HG02884 (cell line): Measurements from ENCODE around the gene NTM.

Source experiments
- ATAC-seq: cut with Tn5 transposase; IDR thresholded peaks from one replicate; pipeline ENCODE4 v1.9.1; 2021; ENCODE audit warnings: mild to moderate bottlenecking, moderate library complexity; ENCODE audit not compliant: unreplicated experiment

The NTM gene

DNA sequence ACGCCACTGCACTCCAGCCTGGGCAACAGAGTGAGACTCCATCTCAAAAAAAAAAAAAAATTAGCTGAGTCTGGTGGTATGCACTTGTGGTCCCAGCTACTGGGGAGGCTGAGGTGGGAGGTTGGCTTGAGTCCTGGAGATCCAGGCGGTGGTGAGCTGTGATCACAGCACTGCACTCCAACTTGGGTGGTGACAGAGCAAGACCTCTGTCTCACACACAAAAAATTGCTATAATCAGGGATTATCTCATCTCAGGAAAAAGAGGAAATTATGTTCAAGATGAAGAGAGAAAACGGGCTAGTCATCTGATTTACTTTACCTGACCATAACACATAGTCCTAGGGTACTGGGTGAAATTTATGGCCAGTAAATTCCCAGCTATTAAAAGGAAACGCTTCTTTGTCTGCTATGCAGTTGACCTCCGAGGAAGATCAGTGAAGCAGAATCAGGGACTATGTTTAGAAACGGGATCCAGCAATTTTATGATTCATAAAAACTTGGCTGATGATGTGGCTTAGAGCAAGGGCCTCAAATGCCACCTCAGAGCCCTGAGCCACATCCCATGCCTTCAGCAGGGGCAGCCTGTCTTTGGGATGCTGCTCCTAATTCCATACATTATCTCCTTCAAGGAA, 386.2 kb downstream of the NTM start:
- ATAC-seq, result no peak

DNA sequence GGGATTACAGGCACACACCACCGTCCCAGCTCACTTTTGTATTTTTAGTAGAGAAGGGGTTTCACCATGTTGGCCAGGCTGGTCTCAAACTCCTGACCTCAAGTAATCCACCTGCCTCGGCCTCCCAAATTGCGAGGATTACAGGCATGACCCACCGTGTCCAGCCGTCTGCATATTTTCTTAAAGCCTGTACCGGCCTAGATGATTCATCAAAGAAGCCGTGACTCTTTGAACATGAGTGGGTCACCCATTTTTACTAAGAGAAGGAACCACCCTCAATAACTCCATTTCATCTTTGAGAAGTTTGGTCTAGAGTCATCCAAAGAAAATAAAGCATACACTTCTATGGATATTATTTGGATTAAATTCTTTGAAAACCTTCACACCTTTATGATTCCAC, 388.3 kb downstream of the NTM start:
- no peak for ATAC-seq

DNA sequence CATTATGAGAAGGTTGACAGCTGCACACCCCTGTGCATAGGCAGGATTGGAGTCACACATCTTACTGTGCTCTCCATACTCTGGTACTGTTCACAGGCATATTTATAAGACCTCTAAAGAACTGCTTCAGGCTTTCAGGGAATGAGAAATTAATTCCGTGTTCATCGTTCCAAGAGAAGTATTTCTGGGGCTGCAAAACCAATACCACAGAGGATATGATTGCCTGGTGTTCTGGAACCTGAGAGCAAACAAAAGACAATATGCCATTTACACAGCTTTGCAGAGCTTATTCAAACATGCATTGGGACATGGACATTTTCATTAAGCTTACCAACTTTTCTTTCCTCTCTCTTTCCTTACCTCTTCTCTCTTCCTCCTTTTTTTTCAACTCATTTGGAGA, 388.7 kb downstream of the NTM start:
- ATAC-seq, result no peak

DNA sequence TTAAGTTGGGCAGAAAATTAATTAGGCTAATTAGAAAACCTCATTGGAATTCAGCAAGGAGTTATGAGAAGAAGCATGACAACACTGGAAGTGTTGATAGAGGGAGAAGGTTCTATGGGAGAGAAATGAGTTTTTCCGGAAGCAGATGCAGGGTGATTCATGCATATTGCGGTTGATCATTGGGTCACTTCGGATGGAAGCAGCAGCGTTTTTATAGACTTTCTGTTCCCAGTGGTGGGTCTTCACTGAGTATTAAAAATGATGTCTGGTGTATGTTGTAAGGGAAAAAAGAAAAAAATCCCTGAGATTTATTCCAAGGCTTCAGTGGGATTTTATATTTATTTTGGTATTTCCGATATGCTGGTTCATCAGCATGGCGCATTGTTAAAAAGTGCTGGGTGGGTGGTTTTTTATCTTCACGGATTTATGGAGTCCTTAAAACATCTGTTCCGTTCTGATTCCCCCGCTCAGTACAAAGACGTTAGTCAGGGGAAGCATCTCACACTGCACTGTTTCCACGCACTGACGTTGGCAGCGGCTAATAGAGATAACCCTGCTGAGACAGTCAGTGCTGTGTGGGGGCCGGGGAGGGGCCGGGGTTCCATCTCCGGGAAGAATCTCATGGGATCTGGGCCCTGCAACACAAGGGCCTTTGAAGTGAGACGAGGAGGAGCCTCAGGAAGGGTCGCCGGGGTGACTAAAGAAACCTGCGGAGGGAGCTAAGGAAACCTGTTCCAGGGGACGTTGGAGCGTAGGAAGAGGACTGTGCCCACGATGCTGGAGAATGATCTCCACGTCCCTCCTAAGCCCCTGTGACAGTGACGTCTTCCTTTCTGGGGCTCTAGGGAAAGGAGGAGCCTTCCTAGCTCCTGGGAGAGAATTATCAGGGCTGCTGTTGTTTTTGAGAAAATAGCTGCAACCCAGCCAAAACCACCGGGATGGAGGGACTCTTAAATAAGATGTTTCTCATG, 390.0 kb downstream of the NTM start:
- no peak for ATAC-seq

DNA sequence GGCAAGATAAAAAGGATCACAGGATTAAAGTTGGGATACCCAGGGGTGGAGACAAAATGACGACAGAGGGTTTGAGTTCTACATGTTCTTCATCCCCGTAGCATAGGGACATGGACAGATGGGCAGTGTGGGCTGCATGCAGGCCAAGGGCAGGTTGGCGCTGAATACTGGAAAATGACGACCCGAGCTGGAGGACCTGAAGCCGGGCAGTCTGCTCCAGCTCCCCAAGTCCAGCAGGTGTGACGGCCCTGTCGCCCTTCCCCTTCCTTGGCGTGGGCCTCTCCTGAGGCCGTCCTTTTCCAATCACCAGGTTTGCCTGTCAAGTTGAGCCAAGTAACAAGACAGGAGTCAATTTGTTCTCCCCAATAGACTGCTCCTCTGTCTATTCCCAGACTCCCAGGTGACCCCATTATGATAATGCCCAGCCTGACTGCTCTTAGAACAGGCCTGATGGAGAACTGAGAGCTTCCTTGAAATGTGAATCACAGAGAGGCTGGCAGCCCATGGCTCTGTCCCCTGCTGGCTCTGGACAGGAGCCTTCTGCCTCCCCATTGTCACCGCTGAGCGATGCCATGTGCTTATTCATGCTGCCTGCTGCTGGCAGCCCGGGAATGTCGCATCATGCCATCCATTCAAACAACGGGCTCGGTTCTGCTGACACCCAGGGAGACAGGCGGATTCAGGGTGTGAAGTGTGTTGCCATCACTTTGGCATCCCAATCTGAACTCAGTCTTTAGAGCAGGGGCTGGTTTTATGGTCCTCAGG, 392.1 kb downstream of the NTM start:
- no peak for ATAC-seq

DNA sequence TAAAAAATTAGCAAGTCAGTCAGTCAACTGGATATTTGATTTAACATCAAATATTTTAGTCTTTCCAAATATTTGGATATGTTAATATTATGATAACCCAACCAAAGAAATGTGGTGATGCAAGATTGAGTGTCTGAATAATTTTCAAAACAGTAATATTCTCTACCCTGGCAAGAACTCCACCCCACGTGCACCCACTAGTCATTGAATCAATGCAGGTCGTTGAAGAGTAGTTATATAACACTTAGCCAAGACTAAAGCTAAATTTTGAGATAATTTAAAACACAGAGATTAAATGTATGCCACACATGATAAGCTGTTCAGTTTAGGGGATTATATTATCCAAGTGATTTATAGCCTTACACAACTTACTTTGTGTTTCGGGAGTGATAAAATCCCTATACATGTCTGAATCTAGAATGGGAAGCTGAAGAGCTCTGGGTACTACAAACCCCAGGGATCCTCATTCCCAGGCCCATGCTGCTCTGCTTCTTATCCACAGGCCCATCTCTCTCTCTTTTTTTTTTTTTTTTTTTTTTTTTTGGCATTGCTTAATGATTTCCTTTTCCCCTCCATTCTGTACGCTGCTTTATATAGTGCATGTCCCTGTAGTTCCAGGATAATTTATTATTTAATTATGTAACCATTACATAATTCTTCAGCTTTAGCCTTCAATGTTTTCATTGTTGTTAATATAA, 392.9 kb downstream of the NTM start:
- ATAC-seq, result no peak

DNA sequence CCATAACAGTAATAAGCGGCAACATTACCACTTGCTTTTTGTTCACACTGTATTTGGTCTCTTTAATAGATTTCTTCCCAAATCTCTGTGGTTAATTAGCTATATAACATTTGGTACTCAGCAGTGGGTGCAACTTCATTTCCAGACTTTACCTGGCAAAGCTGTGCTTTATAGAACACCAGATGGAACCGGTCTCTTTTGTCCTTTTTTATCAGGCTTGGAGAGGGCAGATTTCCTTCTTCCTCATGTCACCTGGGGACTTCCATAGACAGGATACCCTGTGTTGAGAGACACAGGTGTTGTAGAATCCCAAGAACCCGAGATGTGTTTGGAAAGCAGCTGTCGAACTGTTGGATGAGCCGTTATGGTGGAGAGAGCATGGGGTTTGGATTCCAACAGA, 393.7 kb downstream of the NTM start:
- no peak for ATAC-seq

DNA sequence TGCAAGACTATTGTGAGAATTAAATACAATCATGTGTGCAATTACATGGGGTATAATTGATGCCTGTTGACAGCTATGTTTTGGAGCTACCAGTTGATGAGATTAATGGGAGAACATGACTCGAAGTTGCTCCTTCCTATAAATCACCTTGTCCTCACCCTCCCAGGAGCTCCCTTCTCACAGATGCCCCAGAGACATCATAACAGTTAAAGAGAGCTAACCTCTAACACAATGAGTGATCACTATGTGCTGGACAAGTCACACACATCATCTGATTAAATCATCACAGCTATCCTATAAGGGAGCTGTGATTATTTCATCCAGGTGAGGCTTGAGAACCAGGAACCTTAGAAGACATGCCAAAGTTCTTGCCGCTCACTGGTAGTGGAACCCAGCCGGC, 394.2 kb downstream of the NTM start:
- ATAC-seq, result no peak

DNA sequence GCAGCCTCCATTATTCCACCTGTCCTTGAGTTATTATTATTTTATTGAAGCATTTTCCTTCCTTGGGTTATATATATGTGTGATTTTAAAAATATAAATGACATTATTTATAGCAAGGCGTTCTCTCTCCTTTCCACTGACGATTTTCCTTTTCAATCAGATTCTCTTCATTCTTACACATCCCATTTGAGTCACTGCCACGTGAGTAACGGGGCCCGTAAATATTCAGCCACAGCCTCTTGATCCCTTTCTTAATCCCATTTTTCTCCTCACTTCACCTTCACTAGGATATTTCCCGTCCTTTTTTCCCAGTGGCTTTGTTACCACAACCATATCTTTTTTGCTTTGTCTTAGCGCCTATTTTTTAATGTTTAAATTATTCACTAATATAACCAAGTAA, 396.2 kb downstream of the NTM start:
- no peak for ATAC-seq

DNA sequence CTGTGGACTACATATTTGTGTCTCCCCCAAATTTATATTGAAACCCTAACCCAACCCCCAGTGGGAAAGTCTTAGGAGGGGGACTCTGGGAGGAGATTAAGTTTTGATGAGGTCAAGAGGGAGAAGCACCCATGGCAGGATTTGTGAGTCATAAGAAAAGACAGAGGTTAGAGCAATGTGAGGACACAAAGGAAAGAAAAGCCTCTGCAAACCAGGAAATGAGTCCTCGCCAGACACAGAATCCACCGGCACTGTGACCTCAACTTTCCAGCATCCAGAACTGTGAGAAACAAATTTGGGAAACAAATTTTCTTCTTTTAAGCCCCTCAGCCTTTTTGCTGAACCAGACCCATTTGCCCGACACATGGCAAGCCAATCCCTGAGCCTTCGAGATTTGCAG, 397.0 kb downstream of the NTM start:
- ATAC-seq, result no peak

DNA sequence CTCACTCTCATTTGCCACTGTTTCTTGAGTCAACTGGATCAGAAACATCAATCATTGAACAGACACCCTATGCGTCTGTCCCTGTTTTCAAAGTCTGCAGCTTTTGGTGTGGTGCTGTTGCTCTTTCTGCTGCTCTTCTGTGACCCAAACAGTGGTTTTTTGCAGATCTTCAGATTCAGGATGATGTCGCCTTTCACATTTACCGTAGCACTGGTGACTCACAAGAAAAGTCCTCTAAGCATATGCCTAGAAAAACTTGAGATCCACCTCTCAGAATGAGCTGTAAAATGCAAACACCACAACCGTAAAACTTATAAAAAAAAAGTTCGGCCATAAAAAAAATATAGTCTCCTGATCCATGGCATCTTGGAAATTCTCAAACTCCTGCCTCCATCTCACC, 400.4 kb downstream of the NTM start:
- no peak for ATAC-seq

DNA sequence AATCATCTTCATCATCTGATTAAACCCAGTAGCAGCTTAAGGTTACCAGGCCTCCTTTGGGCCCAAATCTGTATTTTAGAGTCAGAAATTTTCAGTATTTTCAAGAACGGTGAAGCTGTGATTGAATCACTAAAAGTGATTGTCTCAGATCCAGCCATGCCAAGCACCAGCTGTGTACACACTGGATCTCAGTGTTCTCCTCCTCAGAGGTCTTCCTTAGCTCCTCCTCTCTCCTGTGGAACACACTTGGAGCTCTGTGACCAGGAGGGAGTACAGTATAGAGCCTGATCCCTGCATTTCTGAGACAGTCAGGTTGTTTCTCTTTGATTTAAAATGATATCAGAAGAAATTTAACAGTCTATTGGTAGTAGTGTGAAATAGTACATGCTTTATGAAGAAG, 401.1 kb downstream of the NTM start:
- ATAC-seq, result no peak

DNA sequence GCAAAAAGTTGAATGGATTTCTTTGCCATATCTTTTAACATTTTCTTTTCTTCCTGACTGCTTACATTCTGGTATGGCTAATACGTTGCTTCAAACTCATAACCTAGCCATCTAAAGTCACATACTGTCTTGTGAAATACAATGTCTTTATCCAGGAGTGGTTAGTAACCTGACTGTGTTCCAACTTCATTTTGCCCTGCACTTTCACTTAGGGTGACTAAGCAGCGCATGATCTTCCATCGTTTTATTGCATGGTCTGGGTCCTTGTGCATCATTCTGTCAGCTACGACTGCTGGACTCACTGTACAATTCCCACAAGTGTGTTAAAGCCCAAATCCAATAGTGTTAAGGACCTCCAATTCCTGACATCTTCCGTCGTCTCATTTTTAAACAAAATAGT, 403.2 kb downstream of the NTM start:
- ATAC-seq, result no peak

DNA sequence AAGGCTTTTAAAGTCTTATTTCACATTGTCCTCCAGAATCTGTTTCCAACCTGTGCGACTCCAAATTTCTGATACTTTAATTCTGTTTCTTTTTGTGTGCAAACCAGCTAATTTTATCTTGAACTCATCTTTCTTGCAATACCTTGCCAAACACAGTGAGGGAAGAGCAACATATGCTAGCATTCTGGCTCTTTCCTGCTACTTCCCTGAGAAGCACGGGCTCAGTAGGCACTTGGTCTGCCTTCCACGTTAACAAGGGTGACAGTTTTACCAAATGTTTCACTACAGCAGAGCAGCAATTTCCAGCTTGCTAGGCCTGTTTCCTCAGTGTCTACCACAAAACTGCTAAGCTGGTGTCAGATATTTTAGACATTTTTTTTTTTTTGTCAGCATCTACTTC, 405.8 kb downstream of the NTM start:
- ATAC-seq, result no peak

DNA sequence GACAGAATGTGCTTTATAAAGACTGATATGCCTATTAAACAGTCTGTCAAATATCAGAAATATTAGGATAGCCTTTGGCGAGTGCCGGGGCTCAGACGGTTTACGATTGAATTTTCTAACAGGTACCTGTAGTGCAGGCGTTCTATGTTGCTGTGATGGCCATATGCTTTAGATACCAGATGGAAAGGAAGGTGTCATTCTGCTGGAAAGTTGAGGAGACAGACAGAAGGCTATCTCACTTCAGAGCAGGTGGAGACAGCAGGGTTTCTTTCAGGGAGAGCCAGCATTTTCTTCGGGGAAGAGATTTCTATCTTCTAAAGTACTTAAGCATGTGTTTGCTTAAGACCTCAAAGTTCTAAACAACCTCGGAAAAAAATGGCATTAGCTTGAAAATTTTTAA, 415.4 kb downstream of the NTM start:
- ATAC-seq, result no peak

DNA sequence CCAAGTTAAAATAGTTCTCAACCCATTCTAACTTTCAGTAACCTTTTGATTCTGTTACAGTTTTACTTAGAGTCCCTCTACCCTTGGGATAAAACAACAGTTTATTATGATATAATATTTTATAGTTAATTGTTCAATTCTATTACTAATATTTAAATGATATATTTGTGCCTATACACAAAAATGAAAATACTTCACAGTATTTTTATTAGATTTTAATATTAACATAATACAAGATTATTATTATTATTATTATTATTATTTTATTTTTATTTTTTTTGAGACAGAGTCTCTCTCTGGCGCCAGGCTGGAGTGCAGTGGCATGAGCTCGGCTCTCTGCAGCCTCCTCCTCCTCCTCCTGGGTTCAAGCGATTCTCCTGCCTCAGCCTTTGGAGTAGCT, 416.7 kb downstream of the NTM start:
- ATAC-seq, result no peak

DNA sequence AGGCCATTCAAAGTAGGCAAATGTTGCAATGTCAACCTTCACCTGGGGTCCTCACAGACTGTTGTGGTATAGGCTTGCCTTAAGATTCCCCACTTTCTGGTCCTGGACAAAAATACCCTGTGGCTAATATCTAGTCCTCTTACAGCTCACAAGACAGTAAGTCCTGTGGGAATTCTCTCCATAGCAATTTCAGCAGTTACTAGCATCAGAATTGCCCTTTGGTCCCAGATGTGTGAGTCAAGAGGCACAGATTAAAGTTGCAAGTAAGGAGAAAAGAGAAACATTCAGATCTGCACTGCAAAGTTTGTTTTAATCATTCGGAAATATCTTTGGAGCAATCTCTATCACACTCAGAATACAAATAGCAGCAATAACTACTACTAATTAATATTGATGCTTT, 420.2 kb downstream of the NTM start:
- no peak for ATAC-seq

DNA sequence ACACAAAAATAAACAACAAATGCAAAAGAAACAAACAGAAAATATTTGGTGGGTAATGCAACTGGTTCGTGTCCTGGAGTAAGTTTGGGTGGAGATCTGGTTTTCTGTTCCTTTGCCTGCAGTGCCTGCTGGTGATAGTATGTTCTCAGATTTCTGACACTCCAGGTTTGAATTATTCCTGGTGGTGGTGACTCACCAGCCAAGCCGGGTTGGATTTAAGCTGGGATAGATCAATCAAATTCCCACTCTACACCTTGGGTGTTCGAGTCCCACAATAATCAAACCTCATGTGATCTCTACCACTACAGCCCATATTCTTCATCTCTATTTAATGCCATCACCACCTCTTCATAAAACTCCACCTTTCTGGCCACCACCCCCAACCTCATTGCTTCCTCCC, 421.8 kb downstream of the NTM start:
- no peak for ATAC-seq

DNA sequence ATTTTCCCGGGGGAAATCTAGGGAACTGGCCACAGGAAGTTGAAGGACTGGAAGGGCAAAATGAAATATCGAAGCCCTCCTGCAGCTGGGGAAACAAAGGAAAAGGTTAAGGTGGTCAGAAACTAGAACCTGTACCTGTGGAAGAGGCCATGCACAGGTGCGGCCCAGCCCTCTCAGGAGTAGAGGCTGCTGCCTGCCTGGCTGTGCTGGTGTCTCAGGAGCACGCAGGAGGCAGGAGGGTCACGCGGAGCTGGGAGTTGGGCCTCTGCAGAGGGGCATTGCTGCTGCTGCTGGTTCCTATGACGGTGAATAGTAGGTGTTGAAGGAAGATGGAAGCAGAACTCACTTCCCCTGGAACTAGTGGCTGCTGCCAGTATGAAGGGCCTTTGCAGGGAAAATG, 425.7 kb downstream of the NTM start:
- no peak for ATAC-seq

DNA sequence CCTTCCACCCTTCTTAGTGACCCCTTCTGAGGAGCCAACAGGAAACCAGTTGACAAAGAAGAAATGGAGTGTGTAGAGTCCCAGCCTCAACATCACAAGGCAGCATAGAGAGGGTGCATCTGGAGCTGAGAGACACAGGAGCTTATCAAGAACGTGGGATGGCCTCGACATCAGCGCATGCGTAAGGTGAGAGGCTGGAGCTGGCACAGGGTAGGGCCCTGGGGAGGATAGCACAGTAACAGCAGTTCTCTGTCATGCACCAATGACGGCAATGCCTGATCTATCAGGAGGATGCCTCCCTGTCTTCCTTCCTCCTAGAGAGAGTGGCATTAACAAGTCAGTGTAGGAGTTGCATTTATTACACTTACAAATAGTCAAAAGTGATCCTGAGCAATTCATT, 426.1 kb downstream of the NTM start:
- no peak for ATAC-seq

DNA sequence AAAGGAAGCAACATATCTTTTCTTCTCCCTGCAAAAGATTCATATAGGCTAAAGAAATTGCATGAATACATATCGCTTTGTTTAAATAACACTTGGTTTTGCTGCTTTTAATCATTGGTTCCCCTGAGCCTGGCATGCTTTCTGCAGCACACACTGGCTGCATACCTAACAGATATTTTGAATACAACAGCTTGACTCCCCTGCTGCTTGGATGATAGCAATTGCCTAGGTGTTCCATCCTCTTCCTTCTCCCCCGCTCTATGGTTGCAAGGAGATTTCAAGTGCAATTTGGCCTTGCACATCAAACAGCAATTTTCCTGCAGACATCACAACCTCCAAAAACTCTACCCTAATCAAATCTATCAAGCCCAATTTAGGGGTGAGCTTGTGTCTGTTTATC, 430.0 kb downstream of the NTM start:
- ATAC-seq, result no peak
